H9 (cell line): ENCODE results near the gene OR2L8. TPM values are rescaled to one million over a fixed set of nuclear protein-coding genes. Genes with fewer than 3 reads are reported as not detected.

Source experiments
- DNase-seq: peaks from one replicate; pipeline ENCODE4 v3.0.0-alpha.2; 2017
- H2AFZ ChIP-seq: one replicate; pipeline ENCODE4 v1.6.1; 2013; ENCODE audit warnings: mild to moderate bottlenecking, low read length, control low read depth, moderate library complexity
- H2AK5ac ChIP-seq: 2 replicates; pipeline ENCODE4 v1.6.1; 2013; ENCODE audit warnings: low read length, control low read depth, mixed read lengths; ENCODE audit not compliant: insufficient read length
- H2BK120ac ChIP-seq: one replicate; pipeline ENCODE4 v1.6.1; 2013; ENCODE audit warnings: low read depth, mild to moderate bottlenecking, low read length, control low read depth, inconsistent platforms; ENCODE audit not compliant: poor library complexity, severe bottlenecking
- H2BK12ac ChIP-seq: 2 replicates; pipeline ENCODE4 v1.6.1; 2013; ENCODE audit warnings: low read length, control low read depth, mixed read lengths, low read depth; ENCODE audit not compliant: insufficient read length
- H2BK15ac ChIP-seq: 2 replicates; pipeline ENCODE4 v1.6.1; 2013; ENCODE audit warnings: low read depth, low read length, control low read depth
- H2BK20ac ChIP-seq: one replicate; pipeline ENCODE4 v1.6.1; 2013; ENCODE audit warnings: low read depth, mild to moderate bottlenecking, low read length, control low read depth, inconsistent platforms; ENCODE audit not compliant: poor library complexity, severe bottlenecking
- H2BK5ac ChIP-seq: 2 replicates; pipeline ENCODE4 v1.6.1; 2013; ENCODE audit warnings: low read length, control low read depth, mixed read lengths; ENCODE audit not compliant: insufficient read length
- H3K14ac ChIP-seq: 2 replicates; pipeline ENCODE4 v1.6.1; 2013; ENCODE audit warnings: low read length, control low read depth; ENCODE audit not compliant: insufficient read depth
- H3K18ac ChIP-seq: 2 replicates; pipeline ENCODE4 v1.6.1; 2013; ENCODE audit warnings: low read depth, mild to moderate bottlenecking, mixed read lengths, low read length, control low read depth; ENCODE audit not compliant: insufficient read length
- H3K23ac ChIP-seq: 2 replicates; pipeline ENCODE4 v1.6.1; 2013; ENCODE audit warnings: low read length, control low read depth, mixed read lengths, low read depth; ENCODE audit not compliant: insufficient read length
- H3K23me2 ChIP-seq: 2 replicates; pipeline ENCODE4 v1.6.1; 2013; ENCODE audit warnings: low read depth, mild to moderate bottlenecking, mixed read lengths, low read length, control low read depth; ENCODE audit not compliant: insufficient read length, poor library complexity, severe bottlenecking
- H3K27ac ChIP-seq: 2 replicates; pipeline ENCODE4 v1.5.1; 2013; ENCODE audit warnings: low read length, control low read depth, mixed read lengths, low read depth; ENCODE audit not compliant: insufficient read length
- H3K27me3 ChIP-seq: 2 replicates; pipeline ENCODE4 v1.6.1; 2013; ENCODE audit warnings: low read length, control low read depth, inconsistent platforms; ENCODE audit not compliant: insufficient read depth
- H3K4ac ChIP-seq: 2 replicates; pipeline ENCODE4 v1.6.1; 2013; ENCODE audit warnings: low read depth, mild to moderate bottlenecking, control low read depth, inconsistent platforms, low read length, moderate library complexity
- H3K4me1 ChIP-seq: 2 replicates; pipeline ENCODE4 v1.6.1; 2013; ENCODE audit warnings: low read length, control low read depth, inconsistent platforms; ENCODE audit not compliant: insufficient read depth
- H3K4me2 ChIP-seq: 2 replicates; pipeline ENCODE4 v1.6.1; 2013; ENCODE audit warnings: low read length, control low read depth, mixed read lengths; ENCODE audit not compliant: insufficient read length, insufficient read depth
- H3K56ac ChIP-seq: 2 replicates; pipeline ENCODE4 v1.6.1; 2013; ENCODE audit warnings: low read depth, mild to moderate bottlenecking, mixed read lengths, low read length, control low read depth; ENCODE audit not compliant: insufficient read length
- H3K79me1 ChIP-seq: 2 replicates; pipeline ENCODE4 v1.6.1; 2013; ENCODE audit warnings: low read depth, mild to moderate bottlenecking, moderate library complexity, low read length, control low read depth, inconsistent platforms; ENCODE audit not compliant: insufficient read depth, poor library complexity, severe bottlenecking
- H3K79me2 ChIP-seq: 2 replicates; pipeline ENCODE4 v1.6.1; 2013; ENCODE audit warnings: low read length, control low read depth, inconsistent platforms; ENCODE audit not compliant: insufficient read depth
- H3K9ac ChIP-seq: 2 replicates; pipeline ENCODE4 v1.6.1; 2013; ENCODE audit warnings: low read length, control low read depth, mixed read lengths; ENCODE audit not compliant: insufficient read length; ENCODE audit errors: extremely low read depth
- H3K9me3 ChIP-seq: one replicate; pipeline ENCODE4 v1.6.1; 2013; ENCODE audit warnings: low read depth, low read length, inconsistent platforms; ENCODE audit not compliant: control insufficient read depth
- H3T11ph ChIP-seq: one replicate; pipeline ENCODE4 v1.6.1; 2013; ENCODE audit warnings: mild to moderate bottlenecking, low read length, control low read depth, inconsistent platforms
- H4K20me1 ChIP-seq: one replicate; pipeline ENCODE4 v1.6.1; 2013; ENCODE audit not compliant: control insufficient read depth, insufficient read length, insufficient read depth
- H4K5ac ChIP-seq: 2 replicates; pipeline ENCODE4 v1.6.1; 2013; ENCODE audit warnings: low read depth, mild to moderate bottlenecking, mixed read lengths, low read length, control low read depth; ENCODE audit not compliant: insufficient read length
- H4K8ac ChIP-seq: replicated peaks from 2 replicates; pipeline ENCODE4 v1.6.1; 2013; ENCODE audit warnings: low read length, control low read depth, mixed read lengths, low read depth; ENCODE audit not compliant: insufficient read length
- H4K91ac ChIP-seq: 2 replicates; pipeline ENCODE4 v1.6.1; 2013; ENCODE audit warnings: low read depth, mild to moderate bottlenecking, moderate library complexity, mixed read lengths, low read length, control low read depth; ENCODE audit not compliant: insufficient read length
- H3K27ac Mint-ChIP-seq, 3 experiments: 2 replicates in 2 of 3; 3 replicates in 1 of 3; pipeline ENCODE4 v1.8.0; 2020 to 2021; ENCODE audit warnings: mixed read lengths in 3 of 3, mild to moderate bottlenecking in 1 of 3, moderate library complexity in 1 of 3
- H3K27me3 Mint-ChIP-seq: 2 replicates; pipeline ENCODE4 v1.8.0; 2021; ENCODE audit warnings: low read depth, mild to moderate bottlenecking, moderate library complexity, mixed read lengths
- H3K36me3 Mint-ChIP-seq, 3 experiments: 2 replicates in 2 of 3; 3 replicates in 1 of 3; pipeline ENCODE4 v1.8.0; 2020 to 2021; ENCODE audit warnings: low read depth in 3 of 3, mixed read lengths in 3 of 3; ENCODE audit not compliant: insufficient read depth in 1 of 3
- H3K4me1 Mint-ChIP-seq, 2 experiments: 2 replicates each; pipeline ENCODE4 v1.8.0; 2020; ENCODE audit warnings: mixed read lengths in 2 of 2
- H3K4me3 Mint-ChIP-seq, 2 experiments: 2 replicates in 1 of 2; 3 replicates in 1 of 2; pipeline ENCODE4 v1.8.0; 2020 to 2021; ENCODE audit warnings: mild to moderate bottlenecking in 2 of 2, mixed read lengths in 2 of 2, moderate library complexity in 1 of 2
- H3K9me3 Mint-ChIP-seq, 2 experiments: 2 replicates in 1 of 2; 3 replicates in 1 of 2; pipeline ENCODE4 v1.8.0; 2020; ENCODE audit warnings: mild to moderate bottlenecking in 2 of 2, mixed read lengths in 2 of 2, moderate library complexity in 1 of 2
- WGBS: extraction: QIAGEN DNeasy Blood & Tissue Kit; methylation state at CpG from one replicate; pipeline ENCODE4 v1.1.7; 2013; ENCODE audit warnings: missing lambda C conversion rate, low lambda C conversion rate, mixed read lengths; ENCODE audit not compliant: insufficient read length; ENCODE audit errors: extremely low coverage; 5-methylcytosine and 5-hydroxymethylcytosine counted together
- total RNA-seq: library from RNA; stranded (reverse); gene quantifications from 2 replicates; pipeline ENCODE4 v1.2.1, GENCODE V29; 2021
- TF ChIP-seq, protein P1 (sequence below): fragments of 200-600 bp; sonication (generic); conservative IDR thresholded peaks from 3 replicates; pipeline ENCODE4 v1.8.0; 2021; ENCODE audit warnings: antibody characterized with exemption, mild to moderate bottlenecking

The OR2L8 gene
- total RNA-seq, 1 experiment from 2014 or later = 0.24 TPM

DNA sequence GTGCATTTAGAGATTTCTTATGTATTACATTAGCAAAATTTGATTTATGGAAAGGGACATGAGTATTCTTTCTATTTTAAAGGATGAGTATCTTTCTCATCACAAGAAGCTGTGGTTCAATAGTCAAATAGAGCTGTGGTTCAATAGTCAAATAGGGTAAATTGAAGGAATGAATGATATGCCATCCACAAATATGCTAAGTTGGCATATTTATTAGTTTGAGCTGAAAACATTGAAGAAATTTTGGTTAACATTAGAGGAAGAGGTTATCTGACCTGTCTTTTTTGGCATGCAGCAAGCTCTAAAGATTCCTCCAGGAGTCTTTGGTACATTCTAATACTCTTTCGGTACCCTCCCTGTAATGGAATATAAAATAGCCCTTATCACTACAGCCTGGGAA is 4.8 kb downstream of the OR2L8 start:
- no peaks in the 10 kb centered on the region for H3K27me3 ChIP-seq
- no peak overlapping the region for H2BK15ac ChIP-seq
- no peaks in the 10 kb centered on the region for H3K4me1 ChIP-seq
- no peak for DNase-seq
- H3K23me2 ChIP-seq = no peaks in the 10 kb centered on the region
- H3K4me3 Mint-ChIP-seq = no peak overlapping the region
- no peak overlapping the region for H3K56ac ChIP-seq
- H3K27ac ChIP-seq = no peak overlapping the region
- H2AFZ ChIP-seq = no peak overlapping the region
- H4K91ac ChIP-seq = no peak overlapping the region
- no peak overlapping the region for H2AK5ac ChIP-seq
- H2BK12ac ChIP-seq = no peak overlapping the region
- 0 out of 2 replicates have a peak, but pooled peaks cover 1% of the 10 kb centered on the region for H3K27me3 Mint-ChIP-seq
- no peaks in the 10 kb centered on the region for H4K20me1 ChIP-seq
- H3K4me2 ChIP-seq = no peak overlapping the region
- peaks cover 23% of the 10 kb centered on the region for H3K9me3 ChIP-seq
- no peaks in the 10 kb centered on the region for H3K79me2 ChIP-seq
- H3K4me1 Mint-ChIP-seq = no peaks in the 10 kb centered on the region
- H3K27ac Mint-ChIP-seq = no peak overlapping the region
- no peak overlapping the region for H3K9ac ChIP-seq
- no peak overlapping the region for H3K23ac ChIP-seq
- TF ChIP-seq, protein P1, sequence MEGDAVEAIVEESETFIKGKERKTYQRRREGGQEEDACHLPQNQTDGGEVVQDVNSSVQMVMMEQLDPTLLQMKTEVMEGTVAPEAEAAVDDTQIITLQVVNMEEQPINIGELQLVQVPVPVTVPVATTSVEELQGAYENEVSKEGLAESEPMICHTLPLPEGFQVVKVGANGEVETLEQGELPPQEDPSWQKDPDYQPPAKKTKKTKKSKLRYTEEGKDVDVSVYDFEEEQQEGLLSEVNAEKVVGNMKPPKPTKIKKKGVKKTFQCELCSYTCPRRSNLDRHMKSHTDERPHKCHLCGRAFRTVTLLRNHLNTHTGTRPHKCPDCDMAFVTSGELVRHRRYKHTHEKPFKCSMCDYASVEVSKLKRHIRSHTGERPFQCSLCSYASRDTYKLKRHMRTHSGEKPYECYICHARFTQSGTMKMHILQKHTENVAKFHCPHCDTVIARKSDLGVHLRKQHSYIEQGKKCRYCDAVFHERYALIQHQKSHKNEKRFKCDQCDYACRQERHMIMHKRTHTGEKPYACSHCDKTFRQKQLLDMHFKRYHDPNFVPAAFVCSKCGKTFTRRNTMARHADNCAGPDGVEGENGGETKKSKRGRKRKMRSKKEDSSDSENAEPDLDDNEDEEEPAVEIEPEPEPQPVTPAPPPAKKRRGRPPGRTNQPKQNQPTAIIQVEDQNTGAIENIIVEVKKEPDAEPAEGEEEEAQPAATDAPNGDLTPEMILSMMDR = no peak
- H2BK20ac ChIP-seq = no peak overlapping the region
- no peaks in the 10 kb centered on the region for H3K79me1 ChIP-seq
- H4K8ac ChIP-seq = no peak overlapping the region
- H2BK5ac ChIP-seq = no peak overlapping the region
- H3K9me3 Mint-ChIP-seq = peaks cover 70 to 79% of the 10 kb centered on the region in 2 experiments
- no peak overlapping the region for H4K5ac ChIP-seq
- H3K18ac ChIP-seq = no peak overlapping the region
- H3K36me3 Mint-ChIP-seq = peaks cover 0 to 18% (median 0%) of the 10 kb centered on the region in 3 experiments; a peak in 3 of 7 replicates
- H3K14ac ChIP-seq = no peak overlapping the region
- no CpG with 5 or more reads among the region's 1 CpG for WGBS
- no peak overlapping the region for H3T11ph ChIP-seq
- H2BK120ac ChIP-seq = no peak overlapping the region
- no peak overlapping the region for H3K4ac ChIP-seq
